ENCODE results near the gene THSD4. TPM values are rescaled to one million over a fixed set of nuclear protein-coding genes. Genes with fewer than 3 reads are reported as not detected.

THSD4 gene
- total RNA-seq, 1 experiment from 2014 or later, result 36.3 TPM

DNA sequence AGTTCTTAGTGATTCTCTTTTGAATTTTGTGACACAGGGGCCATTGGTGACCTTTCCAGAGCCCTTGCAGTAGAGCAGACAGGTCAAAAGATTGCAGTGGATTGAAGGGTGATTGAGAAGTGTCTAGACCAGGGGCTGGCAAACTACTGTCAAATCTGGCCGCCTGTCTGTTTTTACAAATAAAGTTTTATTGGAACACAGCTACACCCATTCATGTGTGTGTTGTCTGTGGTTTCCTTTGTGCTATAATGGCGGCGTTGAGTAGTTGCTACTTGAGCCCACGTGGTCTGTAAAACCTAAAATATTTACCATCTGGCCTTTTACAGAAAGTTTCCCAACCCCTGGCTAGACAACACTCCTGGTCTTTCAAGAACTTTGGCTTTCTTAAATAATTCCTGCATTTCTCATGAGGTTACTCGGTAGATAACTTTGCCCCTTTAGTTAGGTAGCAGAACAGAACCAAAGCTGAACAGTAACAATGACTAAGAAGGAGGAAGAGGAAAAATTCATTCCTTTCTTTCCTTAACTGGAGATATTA, 430.0 kb downstream of the THSD4 start:
- H3K36me3 Mint-ChIP-seq (ENCODE audit: insufficient read depth, unreplicated experiment), result peaks cover 6% of the 10 kb centered on the region
- TF ChIP-seq, protein P1, sequence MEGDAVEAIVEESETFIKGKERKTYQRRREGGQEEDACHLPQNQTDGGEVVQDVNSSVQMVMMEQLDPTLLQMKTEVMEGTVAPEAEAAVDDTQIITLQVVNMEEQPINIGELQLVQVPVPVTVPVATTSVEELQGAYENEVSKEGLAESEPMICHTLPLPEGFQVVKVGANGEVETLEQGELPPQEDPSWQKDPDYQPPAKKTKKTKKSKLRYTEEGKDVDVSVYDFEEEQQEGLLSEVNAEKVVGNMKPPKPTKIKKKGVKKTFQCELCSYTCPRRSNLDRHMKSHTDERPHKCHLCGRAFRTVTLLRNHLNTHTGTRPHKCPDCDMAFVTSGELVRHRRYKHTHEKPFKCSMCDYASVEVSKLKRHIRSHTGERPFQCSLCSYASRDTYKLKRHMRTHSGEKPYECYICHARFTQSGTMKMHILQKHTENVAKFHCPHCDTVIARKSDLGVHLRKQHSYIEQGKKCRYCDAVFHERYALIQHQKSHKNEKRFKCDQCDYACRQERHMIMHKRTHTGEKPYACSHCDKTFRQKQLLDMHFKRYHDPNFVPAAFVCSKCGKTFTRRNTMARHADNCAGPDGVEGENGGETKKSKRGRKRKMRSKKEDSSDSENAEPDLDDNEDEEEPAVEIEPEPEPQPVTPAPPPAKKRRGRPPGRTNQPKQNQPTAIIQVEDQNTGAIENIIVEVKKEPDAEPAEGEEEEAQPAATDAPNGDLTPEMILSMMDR (IDR thresholded peaks at IDR 0.05; ENCODE audit: unreplicated experiment), result no peak
- H3K27ac Mint-ChIP-seq (ENCODE audit: low read depth, unreplicated experiment), result no peak overlapping the region
- ChIA-PET POLR2A (no interaction called here), CTCF (interaction anchor here (0.6 kb wide), 1 partner anchor 185 kb away, joined by 3 read pairs; no protein-coding TSS in a partner anchor)
- BruUV-seq (replicated peaks), result no TSS peak
- intact Hi-C loops (cut with micrococcal nuclease), result no loop called here
- no peaks in the 10 kb centered on the region for H3K4me1 Mint-ChIP-seq (ENCODE audit: insufficient read depth, unreplicated experiment)
- no peak overlapping the region for H3K4me3 Mint-ChIP-seq (ENCODE audit: unreplicated experiment)
- no peaks in the 10 kb centered on the region for H3K9me3 Mint-ChIP-seq (ENCODE audit: unreplicated experiment)
- no peaks in the 10 kb centered on the region for H3K27me3 Mint-ChIP-seq (ENCODE audit: insufficient read depth, unreplicated experiment)
- no peak for DNase-seq (ENCODE audit: unreplicated experiment)

DNA sequence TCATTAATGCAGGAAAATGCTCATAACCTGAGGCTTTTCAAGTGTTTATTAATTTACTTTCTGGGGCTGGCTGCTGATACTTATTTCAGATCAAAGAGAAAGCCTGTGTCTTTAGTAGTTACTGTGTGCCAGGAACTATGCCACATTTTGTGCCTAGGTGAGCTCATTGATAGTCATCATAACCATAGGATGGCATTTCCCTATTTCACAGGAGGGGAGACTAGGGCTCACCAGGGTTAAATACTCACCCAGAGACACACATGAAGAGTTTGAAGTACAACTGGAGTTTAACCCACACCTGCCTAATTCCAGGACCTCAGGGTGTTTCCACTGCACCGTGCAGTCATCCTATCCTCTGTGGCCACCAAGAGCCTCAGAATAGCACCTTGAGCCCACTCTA, 430.7 kb downstream of the THSD4 start:
- DNase-seq (ENCODE audit: unreplicated experiment), result no peak
- TF ChIP-seq, protein P1 (IDR thresholded peaks at IDR 0.05; ENCODE audit: unreplicated experiment), result no peak
- POLR2A ChIA-PET, result no interaction called here
- Mint-ChIP-seq H3K4me1 (ENCODE audit: insufficient read depth, unreplicated experiment) (no peaks in the 10 kb centered on the region), H3K9me3 (ENCODE audit: unreplicated experiment) (no peaks in the 10 kb centered on the region), H3K4me3 (ENCODE audit: unreplicated experiment) (no peak overlapping the region), H3K36me3 (ENCODE audit: insufficient read depth, unreplicated experiment) (peaks cover 6% of the 10 kb centered on the region), H3K27me3 (ENCODE audit: insufficient read depth, unreplicated experiment) (no peaks in the 10 kb centered on the region), H3K27ac (ENCODE audit: low read depth, unreplicated experiment) (no peak overlapping the region)
- CTCF ChIA-PET, result interaction anchor here (0.5 to 0.7 kb wide), 4 partner anchors 11 to 184 kb away, joined by 3 to 7 read pairs (median 4); no protein-coding TSS in a partner anchor
- no TSS peak for BruUV-seq (replicated peaks)
- intact Hi-C loops (cut with micrococcal nuclease), result no loop called here

DNA sequence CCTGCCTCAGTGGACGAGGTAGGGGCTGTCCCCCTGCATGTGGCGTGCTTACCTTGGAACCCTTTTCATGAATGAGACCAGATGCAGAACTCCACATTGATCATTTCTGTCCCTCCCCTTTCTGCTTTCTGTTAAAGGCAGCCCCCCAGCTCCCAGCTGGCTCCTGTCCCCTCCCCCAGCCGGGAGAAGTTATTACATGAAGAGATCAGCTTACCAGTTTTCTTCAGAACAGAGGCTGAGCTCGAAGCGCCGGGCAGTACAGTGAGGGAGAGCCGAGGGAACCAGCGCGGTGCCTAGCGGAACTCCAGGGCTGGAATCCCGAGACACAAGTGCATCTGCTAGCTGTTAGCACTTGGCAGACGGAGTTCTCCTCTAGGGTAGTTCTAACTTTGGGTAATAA, 431.7 kb downstream of the THSD4 start:
- no peak overlapping the region for H3K27ac Mint-ChIP-seq (ENCODE audit: low read depth, unreplicated experiment)
- no peaks in the 10 kb centered on the region for H3K4me1 Mint-ChIP-seq (ENCODE audit: insufficient read depth, unreplicated experiment)
- CTCF ChIA-PET, result interaction anchor here (0.9 kb wide), 1 partner anchor 29 kb away, joined by 3 read pairs; no protein-coding TSS in a partner anchor
- H3K27me3 Mint-ChIP-seq (ENCODE audit: insufficient read depth, unreplicated experiment), result no peaks in the 10 kb centered on the region
- H3K36me3 Mint-ChIP-seq (ENCODE audit: insufficient read depth, unreplicated experiment), result peaks cover 6% of the 10 kb centered on the region
- TF ChIP-seq, protein P1 (IDR thresholded peaks at IDR 0.05; ENCODE audit: unreplicated experiment), result no peak
- POLR2A ChIA-PET, result no interaction called here
- no peak for DNase-seq (ENCODE audit: unreplicated experiment)
- BruUV-seq (replicated peaks), result no TSS peak
- H3K9me3 Mint-ChIP-seq (ENCODE audit: unreplicated experiment), result no peaks in the 10 kb centered on the region
- intact Hi-C loops (cut with micrococcal nuclease), result no loop called here
- no peak overlapping the region for H3K4me3 Mint-ChIP-seq (ENCODE audit: unreplicated experiment)

DNA sequence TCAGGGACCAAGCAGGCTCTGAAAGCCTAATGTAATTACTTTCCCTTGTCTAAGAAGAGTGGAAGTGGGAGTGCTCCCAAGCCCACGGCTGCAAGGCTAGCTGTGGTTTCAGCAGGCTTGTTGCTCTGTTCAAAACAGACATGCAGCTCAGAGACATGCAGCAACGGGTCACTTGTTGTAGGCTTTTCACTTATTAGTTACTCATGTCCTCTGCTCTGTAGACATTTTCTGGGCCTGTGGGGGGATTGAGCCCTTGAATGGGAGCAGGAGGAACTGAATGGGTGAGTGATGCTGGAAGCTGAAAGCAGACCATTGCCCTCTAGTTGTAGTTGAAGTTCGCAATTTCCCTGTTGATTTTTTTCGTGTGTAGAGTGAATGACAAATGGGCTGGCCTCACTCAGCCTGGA, 433.1 kb downstream of the THSD4 start:
- Mint-ChIP-seq H3K4me3 (ENCODE audit: unreplicated experiment) (no peak overlapping the region), H3K27ac (ENCODE audit: low read depth, unreplicated experiment) (no peak overlapping the region), H3K4me1 (ENCODE audit: insufficient read depth, unreplicated experiment) (no peaks in the 10 kb centered on the region), H3K36me3 (ENCODE audit: insufficient read depth, unreplicated experiment) (peaks cover 6% of the 10 kb centered on the region), H3K27me3 (ENCODE audit: insufficient read depth, unreplicated experiment) (no peaks in the 10 kb centered on the region), H3K9me3 (ENCODE audit: unreplicated experiment) (no peaks in the 10 kb centered on the region)
- TF ChIP-seq, protein P1 (IDR thresholded peaks at IDR 0.05; ENCODE audit: unreplicated experiment), result no peak
- BruUV-seq (replicated peaks), result no TSS peak
- ChIA-PET POLR2A (interaction anchor here (1.1 kb wide), 1 partner anchor 11 kb away, joined by 3 read pairs; no protein-coding TSS in a partner anchor), CTCF (interaction anchor here (1.5 kb wide), 1 partner anchor 24 kb away, joined by 4 read pairs; no protein-coding TSS in a partner anchor)
- no peak for DNase-seq (ENCODE audit: unreplicated experiment)
- intact Hi-C loops (cut with micrococcal nuclease), result no loop called here

Data from MCF 10A (cell line).